Activated CD8-positive, alpha-beta T cell treated with anti-CD3 and anti-CD28 coated beads, Interleukin-2, amount 10 ng/mL, durations not matched to agents 7 days and 5 days (primary cell): ENCODE measurements around the gene LGI4. TPM values are rescaled to one million over a fixed set of nuclear protein-coding genes. Genes with fewer than 3 reads are reported as not detected.

Experiments
- ATAC-seq: fragments of 150-1000 bp; cut with Tn5 transposase; one replicate; pipeline ENCODE4 v1.10.0; 2021; ENCODE audit warnings: moderate library complexity
- CTCF ChIA-PET: fragments of 350-600 bp; sonication (Branson Sonifier 250); formaldehyde crosslinking; loops from one replicate; lab custom pipeline; 2021; ENCODE audit warnings: antibody characterized with exemption; lab: Charles Lee
- POLR2A ChIA-PET: fragments of 350-600 bp; sonication (Branson Sonifier 250); formaldehyde crosslinking; loops from one replicate; lab custom pipeline; 2021; ENCODE audit warnings: antibody characterized with exemption; lab: Charles Lee
- DNase-seq: peaks from one replicate; pipeline ENCODE4 v3.0.0-alpha.2; 2020
- H3K27ac Mint-ChIP-seq: one replicate; pipeline ENCODE4 v1.8.0; 2021; ENCODE audit warnings: mild to moderate bottlenecking, mixed read lengths
- H3K27me3 Mint-ChIP-seq: one replicate; pipeline ENCODE4 v1.8.0; 2021; ENCODE audit warnings: low read depth, mixed read lengths
- H3K36me3 Mint-ChIP-seq: one replicate; pipeline ENCODE4 v1.8.0; 2021; ENCODE audit warnings: low read depth, mixed read lengths
- H3K4me1 Mint-ChIP-seq: one replicate; pipeline ENCODE4 v1.8.0; 2021; ENCODE audit warnings: low read depth, mixed read lengths
- H3K4me3 Mint-ChIP-seq: one replicate; pipeline ENCODE4 v1.8.0; 2021; ENCODE audit warnings: mild to moderate bottlenecking, mixed read lengths
- H3K9me3 Mint-ChIP-seq: one replicate; pipeline ENCODE4 v1.8.0; 2022; ENCODE audit warnings: mixed read lengths; ENCODE audit not compliant: insufficient read depth
- total RNA-seq, 2 experiments: library from RNA; stranded (reverse); gene quantifications; one replicate each; pipeline ENCODE4 v1.2.3, GENCODE V29; 2021

The LGI4 gene
- total RNA-seq, 2 experiments from 2014 or later = 0.13 TPM

- no peaks in the 10 kb centered on the region for H3K27me3 Mint-ChIP-seq
- POLR2A ChIA-PET = no interaction called here
- H3K9me3 Mint-ChIP-seq = no peaks in the 10 kb centered on the region
These were observed 15.2 kb downstream of the LGI4 start for GRCh38 chr19:35119578-35120155.

GRCh38 chr19:35119091-35119490 is 15.8 kb downstream of the LGI4 start:
- Mint-ChIP-seq H3K36me3 (no peaks in the 10 kb centered on the region), H3K4me3 (no peak overlapping the region), H3K9me3 (no peaks in the 10 kb centered on the region), H3K27me3 (no peaks in the 10 kb centered on the region), H3K27ac (no peak overlapping the region), H3K4me1 (peaks cover 12% of the 10 kb centered on the region)
- ATAC-seq (no peak), DNase-seq (no peak)
- ChIA-PET POLR2A (no interaction called here), CTCF (interaction anchor here (1.9 kb wide), 1 partner anchor 16 kb away, joined by 6 read pairs; no protein-coding TSS in a partner anchor)

More at GRCh38 chr19:35119578-35120155, 15.2 kb downstream of the LGI4 start:
- Mint-ChIP-seq H3K4me1 (peaks cover 14% of the 10 kb centered on the region), H3K4me3 (no peak overlapping the region), H3K27ac (no peak overlapping the region), H3K36me3 (no peaks in the 10 kb centered on the region)
- CTCF ChIA-PET = interaction anchor here (1.9 kb wide), 1 partner anchor 16 kb away, joined by 6 read pairs; no protein-coding TSS in a partner anchor
- DNase-seq (no peak), ATAC-seq (no peak)

- no peak overlapping the region for H3K4me3 Mint-ChIP-seq
- no peaks in the 10 kb centered on the region for H3K27me3 Mint-ChIP-seq
- DNase-seq = no peak
- H3K36me3 Mint-ChIP-seq = no peaks in the 10 kb centered on the region
- H3K9me3 Mint-ChIP-seq = no peaks in the 10 kb centered on the region
- H3K27ac Mint-ChIP-seq = no peak overlapping the region
- ChIA-PET CTCF (interaction anchor here (1.9 kb wide), 1 partner anchor 17 kb away, joined by 6 read pairs; no protein-coding TSS in a partner anchor), POLR2A (no interaction called here)
- peaks cover 6% of the 10 kb centered on the region for H3K4me1 Mint-ChIP-seq
- no peak for ATAC-seq
These were observed 16.4 kb downstream of the LGI4 start for GRCh38 chr19:35118268-35119020.

GRCh38 chr19:35117799-35118198 is 17.1 kb downstream of the LGI4 start:
- no peak overlapping the region for H3K4me3 Mint-ChIP-seq
- POLR2A ChIA-PET = no interaction called here
- H3K36me3 Mint-ChIP-seq = no peaks in the 10 kb centered on the region
- peaks cover 6% of the 10 kb centered on the region for H3K4me1 Mint-ChIP-seq
- no peak overlapping the region for H3K27ac Mint-ChIP-seq
- no peak for DNase-seq
- no peak for ATAC-seq
- CTCF ChIA-PET = interaction anchor here (0.7 to 1.7 kb wide), 2 partner anchors 51 to 73 kb away, joined by 3 to 6 read pairs; no protein-coding TSS in a partner anchor
- no peaks in the 10 kb centered on the region for H3K9me3 Mint-ChIP-seq
- no peaks in the 10 kb centered on the region for H3K27me3 Mint-ChIP-seq

- ATAC-seq (no peak), DNase-seq (no peak)
- Mint-ChIP-seq H3K9me3 (no peaks in the 10 kb centered on the region), H3K4me3 (no peak overlapping the region), H3K27ac (no peak overlapping the region), H3K27me3 (no peaks in the 10 kb centered on the region), H3K36me3 (no peaks in the 10 kb centered on the region), H3K4me1 (peaks cover 6% of the 10 kb centered on the region)
- ChIA-PET CTCF (interaction anchor here (0.7 to 1.7 kb wide), 4 partner anchors 18 to 100 kb away, joined by 3 to 6 read pairs (median 4); no protein-coding TSS in a partner anchor), POLR2A (interaction anchor here (1.0 kb wide), 1 partner anchor 11 kb away, joined by 3 read pairs; no protein-coding TSS in a partner anchor)
These were observed 17.7 kb downstream of the LGI4 start for GRCh38 chr19:35117116-35117515.

GRCh38 chr19:35116072-35116801 is 18.6 kb downstream of the LGI4 start:
- CTCF ChIA-PET = interaction anchor here (1.0 to 1.7 kb wide), 3 partner anchors 19 to 101 kb away, joined by 3 to 6 read pairs (median 4); no protein-coding TSS in a partner anchor
- H3K4me3 Mint-ChIP-seq = no peak overlapping the region
- no peak overlapping the region for H3K27ac Mint-ChIP-seq
- POLR2A ChIA-PET = interaction anchor here (1.0 kb wide), 1 partner anchor 12 kb away, joined by 3 read pairs; no protein-coding TSS in a partner anchor
- H3K36me3 Mint-ChIP-seq = no peaks in the 10 kb centered on the region
- DNase-seq (no peak), ATAC-seq (no peak)
- no peaks in the 10 kb centered on the region for H3K9me3 Mint-ChIP-seq
- H3K4me1 Mint-ChIP-seq = peaks cover 6% of the 10 kb centered on the region
- no peaks in the 10 kb centered on the region for H3K27me3 Mint-ChIP-seq

GRCh38 chr19:35115177-35115951 is 19.5 kb downstream of the LGI4 start, which contains the start of gene FXYD3:
Gene FXYD3, plus strand, starts transcription at chr19:35115823. Its CDS starts 3,554 bp downstream, at chr19:35119377.
- H3K27me3 Mint-ChIP-seq = no peaks in the 10 kb centered on the region
- no peaks in the 10 kb centered on the region for H3K9me3 Mint-ChIP-seq
- ATAC-seq = no peak
- CTCF ChIA-PET = interaction anchor here (0.8 to 1.4 kb wide), 7 partner anchors 9 to 150 kb away, joined by 3 to 8 read pairs (median 4); no protein-coding TSS in a partner anchor
- no peak within 1 kb of the TSS for H3K27ac Mint-ChIP-seq
- peaks cover 6% of the 10 kb centered on the region for H3K4me1 Mint-ChIP-seq
- H3K36me3 Mint-ChIP-seq = no peaks in the 10 kb centered on the region
- H3K4me3 Mint-ChIP-seq = no peak within 1 kb of the TSS
- POLR2A ChIA-PET = no interaction called here
- no peak for DNase-seq

GRCh38 chr19:35114353-35115176 is 20.3 kb downstream of the LGI4 start:
- ATAC-seq (peak; percentile 85), DNase-seq (peak; percentile 74)
- Mint-ChIP-seq H3K36me3 (no peaks in the 10 kb centered on the region), H3K27me3 (no peaks in the 10 kb centered on the region), H3K27ac (no peak overlapping the region), H3K4me1 (peaks cover 6% of the 10 kb centered on the region), H3K4me3 (no peak overlapping the region), H3K9me3 (no peaks in the 10 kb centered on the region)
- ChIA-PET CTCF (interaction anchor here (0.8 to 1.4 kb wide), 7 partner anchors 10 to 150 kb away, joined by 3 to 8 read pairs (median 4); no protein-coding TSS in a partner anchor), POLR2A (no interaction called here)

- ChIA-PET POLR2A (no interaction called here), CTCF (interaction anchor here (1.1 kb wide), 1 partner anchor 46 kb away, joined by 3 read pairs; no protein-coding TSS in a partner anchor)
- Mint-ChIP-seq H3K27me3 (no peaks in the 10 kb centered on the region), H3K4me1 (peaks cover 6% of the 10 kb centered on the region), H3K36me3 (no peaks in the 10 kb centered on the region), H3K27ac (no peak overlapping the region), H3K9me3 (no peaks in the 10 kb centered on the region), H3K4me3 (no peak overlapping the region)
- ATAC-seq (no peak), DNase-seq (no peak)
These were observed 21.7 kb downstream of the LGI4 start for GRCh38 chr19:35112995-35113688.

- H3K36me3 Mint-ChIP-seq = peaks cover under 1% of the 10 kb centered on the region
- no peak overlapping the region for H3K27ac Mint-ChIP-seq
- H3K9me3 Mint-ChIP-seq = peaks cover 5% of the 10 kb centered on the region
- H3K4me1 Mint-ChIP-seq = peaks cover 8% of the 10 kb centered on the region
- CTCF ChIA-PET = interaction anchor here (1.2 to 1.4 kb wide), 2 partner anchors 25 to 44 kb away, joined by 3 to 5 read pairs; no protein-coding TSS in a partner anchor
- H3K4me3 Mint-ChIP-seq = no peak overlapping the region
- no peaks in the 10 kb centered on the region for H3K27me3 Mint-ChIP-seq
- DNase-seq (no peak), ATAC-seq (no peak)
- POLR2A ChIA-PET = interaction anchor here (0.6 kb wide), 1 partner anchor 373 kb away, joined by 3 read pairs; no protein-coding TSS in a partner anchor
These were observed 23.9 kb downstream of the LGI4 start for GRCh38 chr19:35110974-35111373.
